BLaER1 (cell line): ENCODE data around the gene TBC1D22A.

ENCODE experiments used
- H3K27ac ChIP-seq: shearing (Covaris generic); formaldehyde crosslinking; 2 replicates; pipeline ENCODE4 v1.8.1; 2022
- H3K27me3 ChIP-seq: shearing (Covaris generic); formaldehyde crosslinking; 2 replicates; pipeline ENCODE4 v1.8.1; 2022
- H3K36me3 ChIP-seq: shearing (Covaris generic); formaldehyde crosslinking; 2 replicates; pipeline ENCODE4 v1.8.1; 2022
- H3K4me1 ChIP-seq: shearing (Covaris generic); formaldehyde crosslinking; 2 replicates; pipeline ENCODE4 v1.8.1; 2022
- H3K4me2 ChIP-seq: shearing (Covaris generic); formaldehyde crosslinking; 2 replicates; pipeline ENCODE4 v1.8.1; 2022
- H3K4me3 ChIP-seq: shearing (Covaris generic); formaldehyde crosslinking; 2 replicates; pipeline ENCODE4 v1.8.1; 2022
- H3K9ac ChIP-seq: shearing (Covaris generic); formaldehyde crosslinking; 2 replicates; pipeline ENCODE4 v1.8.1; 2022
- H3K9me3 ChIP-seq: shearing (Covaris generic); formaldehyde crosslinking; 2 replicates; pipeline ENCODE4 v1.8.1; 2022
- H4K20me1 ChIP-seq: shearing (Covaris generic); formaldehyde crosslinking; 2 replicates; pipeline ENCODE4 v1.8.1; 2022
- Cebpa-rat ChIP-seq: shearing (Covaris generic); IDR thresholded peaks from 2 replicates; pipeline ENCODE4 v1.8.1; 2022

Gene TBC1D22A

DNA sequence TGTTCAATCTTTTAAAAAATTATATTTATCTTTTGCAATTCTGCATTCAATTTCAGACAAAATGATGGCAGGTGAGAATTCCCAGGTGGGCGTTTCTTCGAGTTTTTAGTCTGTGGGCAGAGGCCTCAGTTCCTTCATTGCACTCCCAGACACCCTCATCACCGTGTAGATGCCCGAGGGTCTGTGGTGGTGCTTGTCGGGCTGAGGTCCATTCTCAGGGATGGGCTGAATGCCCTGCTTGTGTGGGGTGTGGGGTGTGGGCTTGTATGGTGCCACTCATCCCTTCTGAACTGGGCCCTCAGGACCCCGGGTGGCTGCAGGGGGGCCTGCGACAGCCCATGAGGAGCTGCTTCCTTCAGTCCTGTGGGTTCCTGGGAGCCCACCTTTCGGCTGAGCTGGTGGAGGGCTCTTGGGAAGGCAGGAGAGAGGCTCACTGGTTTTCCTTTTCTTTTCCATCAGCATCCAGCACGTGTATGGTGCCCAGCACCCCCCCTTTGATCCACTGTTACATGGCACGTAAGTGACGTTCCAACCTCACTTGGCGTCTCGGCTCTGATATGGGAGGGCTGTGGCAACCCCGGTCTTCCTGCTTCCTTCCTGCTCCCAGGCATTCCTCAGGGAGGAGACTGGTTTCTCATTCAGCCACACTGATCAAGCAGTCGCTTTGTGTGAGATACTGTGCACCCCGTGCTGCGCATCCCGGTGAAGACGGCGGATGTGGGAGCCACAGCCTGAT lies 29.8 kb downstream of the TBC1D22A start:
- Histone ChIP-seq H3K4me2 (peak overlapping the region; percentile 84), H3K36me3 (peaks cover 42% of the 10 kb centered on the region), H3K4me3 (no peak overlapping the region), H3K4me1 (peaks cover 70% of the 10 kb centered on the region), H3K9me3 (no peaks in the 10 kb centered on the region), H3K27ac (peak overlapping the region; percentile 28; the same call in 1 of the 2 replicates), H3K27me3 (no peaks in the 10 kb centered on the region), H4K20me1 (peaks cover 95% of the 10 kb centered on the region), H3K9ac (0 out of 2 replicates have a peak overlapping the region, but pooled peaks have one; percentile 7)
- no peak for TF ChIP-seq Cebpa-rat

DNA sequence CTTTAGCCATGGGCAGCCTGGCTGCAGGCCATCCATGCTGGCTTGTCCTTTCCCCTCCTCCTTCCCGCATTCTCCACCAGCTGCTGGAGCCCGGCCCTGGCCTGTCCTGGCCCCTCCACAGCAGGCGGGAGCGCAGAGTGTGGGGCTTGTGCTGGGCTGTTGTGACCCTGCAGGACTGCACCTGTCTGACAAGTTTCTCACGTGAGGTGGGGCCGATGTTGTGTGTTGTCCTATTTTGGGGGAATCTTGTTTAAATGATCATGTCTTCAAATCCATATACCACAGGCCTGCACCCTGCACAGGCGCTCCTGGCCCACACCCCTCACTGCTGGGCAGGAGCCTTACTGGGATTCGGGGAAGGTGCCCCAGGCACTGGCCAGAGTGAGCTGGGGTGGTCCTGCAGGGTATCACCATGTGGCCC lies 30.4 kb downstream of the TBC1D22A start:
- Histone ChIP-seq H3K27me3 (no peaks in the 10 kb centered on the region), H3K9ac (0 out of 2 replicates have a peak overlapping the region, but pooled peaks have one; percentile 7), H3K9me3 (no peaks in the 10 kb centered on the region), H3K4me1 (peaks cover 70% of the 10 kb centered on the region), H3K4me2 (peak overlapping the region; percentile 84), H3K27ac (peak overlapping the region; percentile 28; the same call in 1 of the 2 replicates), H3K36me3 (peaks cover 48% of the 10 kb centered on the region), H3K4me3 (no peak overlapping the region), H4K20me1 (peaks cover 95% of the 10 kb centered on the region)
- no peak for TF ChIP-seq Cebpa-rat

DNA sequence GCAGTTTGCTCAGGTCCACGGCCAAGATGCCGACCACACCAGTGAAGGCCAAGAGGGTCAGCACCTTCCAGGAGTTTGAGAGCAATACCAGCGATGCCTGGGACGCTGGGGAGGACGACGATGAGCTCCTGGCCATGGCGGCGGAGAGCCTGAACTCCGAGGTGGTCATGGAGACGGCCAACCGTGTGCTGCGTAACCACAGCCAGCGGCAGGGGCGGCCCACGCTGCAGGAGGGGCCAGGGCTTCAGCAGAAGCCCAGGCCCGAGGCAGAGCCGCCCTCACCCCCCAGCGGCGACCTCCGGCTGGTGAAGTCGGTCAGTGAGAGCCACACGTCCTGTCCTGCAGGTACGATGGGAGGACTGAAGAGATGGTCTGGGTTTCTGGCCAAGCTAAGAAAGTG lies 31.0 kb downstream of the TBC1D22A start:
- no peak overlapping the region for H3K9ac ChIP-seq
- no peak for TF ChIP-seq Cebpa-rat
- H3K4me3 ChIP-seq = no peak overlapping the region
- no peak overlapping the region for H3K4me2 ChIP-seq
- H3K4me1 ChIP-seq = peaks cover 70% of the 10 kb centered on the region
- no peak overlapping the region for H3K27ac ChIP-seq
- H3K9me3 ChIP-seq = no peaks in the 10 kb centered on the region
- no peaks in the 10 kb centered on the region for H3K27me3 ChIP-seq
- peaks cover 95% of the 10 kb centered on the region for H4K20me1 ChIP-seq
- H3K36me3 ChIP-seq = peaks cover 55% of the 10 kb centered on the region

- peaks cover 70% of the 10 kb centered on the region for H3K4me1 ChIP-seq
- no peaks in the 10 kb centered on the region for H3K27me3 ChIP-seq
- H3K4me3 ChIP-seq = no peak overlapping the region
- no peak overlapping the region for H3K27ac ChIP-seq
- TF ChIP-seq Cebpa-rat = no peak
- no peak overlapping the region for H3K9ac ChIP-seq
- no peaks in the 10 kb centered on the region for H3K9me3 ChIP-seq
- H3K36me3 ChIP-seq = peaks cover 59% of the 10 kb centered on the region
- H3K4me2 ChIP-seq = no peak overlapping the region
- peaks cover 95% of the 10 kb centered on the region for H4K20me1 ChIP-seq
Measured at GRCh38 chr22:46794067-46794466, 31.6 kb downstream of the TBC1D22A start.

DNA sequence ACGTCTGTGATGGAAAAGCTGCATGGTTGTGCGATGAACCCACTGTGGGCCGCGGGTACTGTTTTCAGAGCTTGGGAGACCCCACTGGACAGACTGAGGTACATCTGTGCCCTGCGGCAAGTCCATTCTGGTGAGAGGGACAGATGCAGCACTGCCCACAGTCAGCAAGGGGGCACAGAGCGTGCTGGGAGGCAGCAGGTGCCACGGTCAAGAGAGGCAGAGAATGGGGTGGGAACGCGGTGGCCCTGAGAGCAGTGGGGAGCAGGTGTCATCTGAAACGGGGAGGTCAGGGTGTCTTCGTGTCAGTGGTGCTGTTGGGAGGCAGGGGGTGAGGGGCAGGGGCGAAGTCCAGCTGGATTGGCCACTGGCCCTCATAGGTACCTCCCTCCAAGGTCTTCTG lies 32.0 kb downstream of the TBC1D22A start:
- TF ChIP-seq Cebpa-rat = no peak
- H3K4me2 ChIP-seq = no peak overlapping the region
- no peak overlapping the region for H3K4me3 ChIP-seq
- peaks cover 69% of the 10 kb centered on the region for H3K4me1 ChIP-seq
- no peaks in the 10 kb centered on the region for H3K27me3 ChIP-seq
- H3K9me3 ChIP-seq = no peaks in the 10 kb centered on the region
- no peak overlapping the region for H3K27ac ChIP-seq
- peaks cover 95% of the 10 kb centered on the region for H4K20me1 ChIP-seq
- H3K9ac ChIP-seq = no peak overlapping the region
- H3K36me3 ChIP-seq = peaks cover 64% of the 10 kb centered on the region

DNA sequence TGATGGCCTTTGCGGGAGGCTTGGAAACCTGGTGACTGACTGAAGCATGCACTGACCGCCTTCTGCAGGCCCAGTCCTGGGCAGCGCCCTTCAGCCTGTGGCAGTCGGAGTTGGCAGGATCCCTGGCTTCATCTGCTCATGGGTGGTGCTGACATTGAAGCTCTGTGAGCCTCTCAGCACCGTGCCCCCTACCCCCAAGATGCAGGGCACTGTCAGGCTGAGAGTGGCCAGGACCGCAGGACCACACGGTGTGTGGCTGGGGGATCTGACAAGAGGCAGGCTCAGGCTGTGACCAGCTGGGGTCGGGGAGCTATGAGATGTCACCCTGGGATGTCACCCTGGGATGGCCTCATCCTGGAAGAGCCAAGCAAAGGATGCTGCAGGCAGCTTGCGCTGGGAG lies 32.7 kb downstream of the TBC1D22A start:
- no peaks in the 10 kb centered on the region for H3K9me3 ChIP-seq
- H3K36me3 ChIP-seq = peaks cover 70% of the 10 kb centered on the region
- H3K27me3 ChIP-seq = no peaks in the 10 kb centered on the region
- peaks cover 66% of the 10 kb centered on the region for H3K4me1 ChIP-seq
- no peak overlapping the region for H3K4me2 ChIP-seq
- H4K20me1 ChIP-seq = peaks cover 95% of the 10 kb centered on the region
- no peak overlapping the region for H3K4me3 ChIP-seq
- H3K27ac ChIP-seq = no peak overlapping the region
- no peak overlapping the region for H3K9ac ChIP-seq
- no peak for TF ChIP-seq Cebpa-rat

DNA sequence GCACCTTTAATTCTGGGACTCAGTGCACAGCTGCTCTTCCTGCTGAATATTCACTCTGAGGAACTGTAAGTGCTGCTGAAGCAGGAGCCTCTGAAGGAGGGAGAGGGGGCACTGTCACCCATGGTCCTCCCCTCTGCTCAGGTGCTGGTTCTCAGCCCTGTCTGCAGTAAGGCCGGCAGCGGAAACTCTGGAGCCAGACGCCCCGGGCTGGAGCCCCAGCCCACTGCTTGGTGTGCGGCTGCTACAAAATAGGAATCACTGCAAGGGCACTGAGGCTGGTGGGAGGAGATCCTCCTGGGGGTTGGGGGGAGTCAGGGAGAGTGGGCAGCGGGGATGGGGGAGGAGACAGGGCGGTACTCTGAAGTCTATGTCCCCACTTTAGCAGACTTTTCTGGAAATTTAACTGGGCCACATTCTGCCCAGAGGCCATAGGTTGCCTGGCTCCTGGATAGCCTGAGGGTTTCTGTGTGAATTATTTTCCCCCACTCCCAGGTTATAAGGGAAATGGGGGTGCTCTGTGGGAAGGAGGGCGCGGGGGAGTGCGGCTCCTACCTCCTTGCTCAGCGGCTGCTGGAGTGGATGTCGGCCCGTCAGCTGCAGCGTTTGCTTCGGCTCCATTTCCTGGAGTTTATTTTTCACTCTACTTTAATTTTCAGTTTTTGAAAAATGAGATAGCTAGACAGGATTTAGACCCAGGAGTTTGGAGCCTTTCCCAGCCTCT lies 33.6 kb downstream of the TBC1D22A start:
- Histone ChIP-seq H3K9me3 (no peaks in the 10 kb centered on the region), H3K27me3 (no peaks in the 10 kb centered on the region), H3K27ac (no peak overlapping the region), H3K4me2 (no peak overlapping the region), H3K36me3 (peaks cover 77% of the 10 kb centered on the region), H4K20me1 (peaks cover 95% of the 10 kb centered on the region), H3K4me1 (peaks cover 63% of the 10 kb centered on the region), H3K9ac (no peak overlapping the region), H3K4me3 (no peak overlapping the region)
- no peak for TF ChIP-seq Cebpa-rat

- Histone ChIP-seq H3K36me3 (peaks cover 84% of the 10 kb centered on the region), H3K27me3 (no peaks in the 10 kb centered on the region), H3K4me2 (no peak overlapping the region), H3K4me1 (peaks cover 57% of the 10 kb centered on the region), H3K9me3 (no peaks in the 10 kb centered on the region), H3K27ac (no peak overlapping the region), H3K4me3 (no peak overlapping the region), H4K20me1 (peaks cover 95% of the 10 kb centered on the region), H3K9ac (no peak overlapping the region)
- no peak for TF ChIP-seq Cebpa-rat
Measured at GRCh38 chr22:46796566-46797195, 34.2 kb downstream of the TBC1D22A start.

DNA sequence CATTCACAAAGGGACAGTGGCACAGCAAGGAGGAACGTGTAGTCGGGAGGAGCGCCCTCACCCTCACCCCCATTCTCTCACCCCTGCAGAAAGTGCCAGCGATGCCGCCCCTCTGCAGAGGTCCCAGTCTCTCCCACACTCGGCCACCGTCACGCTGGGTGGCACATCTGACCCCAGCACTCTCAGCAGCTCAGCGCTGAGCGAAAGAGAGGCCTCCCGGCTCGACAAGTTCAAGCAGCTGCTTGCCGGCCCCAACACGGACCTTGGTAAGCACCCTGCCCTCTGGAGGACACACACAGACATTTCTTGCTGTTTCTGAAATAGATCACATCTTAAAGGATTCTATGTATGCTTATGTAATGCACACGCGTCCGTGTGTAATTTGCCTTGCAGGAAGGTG lies 34.9 kb downstream of the TBC1D22A start:
- Histone ChIP-seq H3K4me1 (peaks cover 50% of the 10 kb centered on the region), H3K9me3 (no peaks in the 10 kb centered on the region), H3K27me3 (no peaks in the 10 kb centered on the region), H3K9ac (no peak overlapping the region), H3K4me3 (no peak overlapping the region), H3K36me3 (peaks cover 91% of the 10 kb centered on the region), H3K4me2 (no peak overlapping the region), H3K27ac (no peak overlapping the region), H4K20me1 (peaks cover 95% of the 10 kb centered on the region)
- TF ChIP-seq Cebpa-rat = no peak

- no peak overlapping the region for H3K4me3 ChIP-seq
- peaks cover 43% of the 10 kb centered on the region for H3K4me1 ChIP-seq
- H3K9ac ChIP-seq = no peak overlapping the region
- peaks cover 95% of the 10 kb centered on the region for H4K20me1 ChIP-seq
- H3K9me3 ChIP-seq = no peaks in the 10 kb centered on the region
- H3K4me2 ChIP-seq = no peak overlapping the region
- H3K27me3 ChIP-seq = no peaks in the 10 kb centered on the region
- H3K36me3 ChIP-seq = peaks cover 87% of the 10 kb centered on the region
- no peak for TF ChIP-seq Cebpa-rat
- H3K27ac ChIP-seq = no peak overlapping the region
Measured at GRCh38 chr22:46798041-46798365, 35.6 kb downstream of the TBC1D22A start.
